Neural progenitor cell (in vitro differentiated cells): ENCODE data around the gene UNC13C.

ENCODE experiments used
- CTCF ChIP-seq: fragments of 200-600 bp; sonication (generic); IDR thresholded peaks from 2 replicates; pipeline ENCODE4 v1.5.1; 2017; ENCODE audit warnings: antibody characterized with exemption, mild to moderate bottlenecking
- EZH2 ChIP-seq: fragments of 200-600 bp; sonication (generic); IDR thresholded peaks from 2 replicates; pipeline ENCODE4 v1.6.1; 2017; ENCODE audit warnings: antibody characterized with exemption, mild to moderate bottlenecking, moderate library complexity
- EZH2phosphoT487 ChIP-seq: fragments of 200-600 bp; sonication (generic); IDR thresholded peaks from 2 replicates; pipeline ENCODE4 v1.6.1; 2017; ENCODE audit warnings: antibody characterized with exemption

- no peak for TF ChIP-seq CTCF
- no peak for TF ChIP-seq EZH2phosphoT487
- no peak for TF ChIP-seq EZH2
Observed at GRCh38 chr15:54354341-54354740, 376.1 kb downstream of the UNC13C start.
